ENCODE data around the gene SMIM38. TPM values are rescaled to one million over a fixed set of nuclear protein-coding genes. Genes with fewer than 3 reads are reported as not detected.
"Not testable (repeated sequence)": the region's sequence is repeated elsewhere in the genome, so short reads cannot be mapped to it uniquely, and the experiment has no call there.

Gene SMIM38
- total RNA-seq, 1 experiment from 2014 or later, result not detected

GRCh38 chr11:69122326-69122629 is 33.5 kb upstream of the SMIM38 start:
- DNase-seq (ENCODE audit: low spot score), result no peak

- DNase-seq (ENCODE audit: low spot score), result peak; percentile 88
These were observed 32.9 kb upstream of the SMIM38 start for GRCh38 chr11:69122630-69123431.

- no peak for DNase-seq (ENCODE audit: low spot score)
These were observed 31.9 kb upstream of the SMIM38 start for GRCh38 chr11:69123593-69124545.

GRCh38 chr11:69125861-69126260 is 29.9 kb upstream of the SMIM38 start:
- DNase-seq (ENCODE audit: low spot score), result no peak

GRCh38 chr11:69126286-69126685 is 29.4 kb upstream of the SMIM38 start:
- no peak for DNase-seq (ENCODE audit: low spot score)

GRCh38 chr11:69127081-69127850 is 28.5 kb upstream of the SMIM38 start:
- no peak for DNase-seq (ENCODE audit: low spot score)

- no peak for DNase-seq (ENCODE audit: low spot score)
These were observed 27.9 kb upstream of the SMIM38 start for GRCh38 chr11:69127884-69128283.

GRCh38 chr11:69129053-69129452 is 26.7 kb upstream of the SMIM38 start:
- no peak for DNase-seq (ENCODE audit: low spot score)

- DNase-seq (ENCODE audit: low spot score), result no peak
These were observed 26.1 kb upstream of the SMIM38 start for GRCh38 chr11:69129647-69130046.

GRCh38 chr11:69130654-69131053 is 25.1 kb upstream of the SMIM38 start:
- no peak for DNase-seq (ENCODE audit: low spot score)

GRCh38 chr11:69131121-69131566 is 24.6 kb upstream of the SMIM38 start:
- no peak for DNase-seq (ENCODE audit: low spot score)

GRCh38 chr11:69131644-69132300 is 24.0 kb upstream of the SMIM38 start:
- DNase-seq (ENCODE audit: low spot score), result peak; percentile 75

- no peak for DNase-seq (ENCODE audit: low spot score)
These were observed 23.4 kb upstream of the SMIM38 start for GRCh38 chr11:69132301-69132670.

- DNase-seq (ENCODE audit: low spot score), result no peak
These were observed 22.5 kb upstream of the SMIM38 start for GRCh38 chr11:69133251-69133650.

- not testable (repeated sequence) for DNase-seq (ENCODE audit: low spot score)
These were observed 21.6 kb upstream of the SMIM38 start for GRCh38 chr11:69134182-69134581.

GRCh38 chr11:69134957-69135356 is 20.8 kb upstream of the SMIM38 start:
- no peak for DNase-seq (ENCODE audit: low spot score)

GRCh38 chr11:69135420-69136363 is 20.0 kb upstream of the SMIM38 start:
- DNase-seq (ENCODE audit: low spot score), result no peak

- no peak for DNase-seq (ENCODE audit: low spot score)
These were observed 19.3 kb upstream of the SMIM38 start for GRCh38 chr11:69136471-69136870.

- DNase-seq (ENCODE audit: low spot score), result no peak
These were observed 18.4 kb upstream of the SMIM38 start for GRCh38 chr11:69137151-69137844.

- peak; percentile 69 for DNase-seq (ENCODE audit: low spot score)
These were observed 17.5 kb upstream of the SMIM38 start for GRCh38 chr11:69138265-69138664.
